B cell (primary cell): ENCODE results near the gene TMOD3.

Source experiments
- EZH2 ChIP-seq: IDR thresholded peaks from 2 replicates; pipeline ENCODE4 v1.6.1; 2012; ENCODE audit warnings: borderline replicate concordance, low read depth, mild to moderate bottlenecking, moderate library complexity, low read length; ENCODE audit not compliant: insufficient read depth, poor library complexity, severe bottlenecking
- TF ChIP-seq, protein P1 (sequence below): fragments of 200-600 bp; IDR thresholded peaks from one replicate; pipeline ENCODE4 v1.8.0; 2022; ENCODE audit warnings: antibody characterized with exemption, mild to moderate bottlenecking

DNA sequence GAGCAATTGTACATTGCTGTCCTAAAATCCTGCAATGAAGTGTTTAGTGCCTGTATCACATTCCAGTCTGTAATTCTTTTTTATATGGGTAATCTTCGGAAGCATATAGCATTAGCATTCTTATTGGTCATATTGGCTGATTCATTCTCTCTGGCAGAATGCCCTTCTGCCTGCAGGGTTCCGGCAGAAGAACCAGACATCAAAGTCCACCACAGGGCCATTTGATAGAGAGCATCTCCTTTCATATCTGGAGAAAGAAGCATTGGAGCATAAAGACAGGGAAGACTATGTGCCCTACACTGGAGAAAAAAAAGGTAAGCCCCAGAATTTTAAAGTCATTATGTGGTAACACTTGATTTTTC lies 39.6 kb downstream of the TMOD3 start:
- TF ChIP-seq, protein P1, sequence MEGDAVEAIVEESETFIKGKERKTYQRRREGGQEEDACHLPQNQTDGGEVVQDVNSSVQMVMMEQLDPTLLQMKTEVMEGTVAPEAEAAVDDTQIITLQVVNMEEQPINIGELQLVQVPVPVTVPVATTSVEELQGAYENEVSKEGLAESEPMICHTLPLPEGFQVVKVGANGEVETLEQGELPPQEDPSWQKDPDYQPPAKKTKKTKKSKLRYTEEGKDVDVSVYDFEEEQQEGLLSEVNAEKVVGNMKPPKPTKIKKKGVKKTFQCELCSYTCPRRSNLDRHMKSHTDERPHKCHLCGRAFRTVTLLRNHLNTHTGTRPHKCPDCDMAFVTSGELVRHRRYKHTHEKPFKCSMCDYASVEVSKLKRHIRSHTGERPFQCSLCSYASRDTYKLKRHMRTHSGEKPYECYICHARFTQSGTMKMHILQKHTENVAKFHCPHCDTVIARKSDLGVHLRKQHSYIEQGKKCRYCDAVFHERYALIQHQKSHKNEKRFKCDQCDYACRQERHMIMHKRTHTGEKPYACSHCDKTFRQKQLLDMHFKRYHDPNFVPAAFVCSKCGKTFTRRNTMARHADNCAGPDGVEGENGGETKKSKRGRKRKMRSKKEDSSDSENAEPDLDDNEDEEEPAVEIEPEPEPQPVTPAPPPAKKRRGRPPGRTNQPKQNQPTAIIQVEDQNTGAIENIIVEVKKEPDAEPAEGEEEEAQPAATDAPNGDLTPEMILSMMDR = no peak
- TF ChIP-seq EZH2 = no peak
